ENCODE results near the gene POU2AF2.

GRCh38 chr11:111319296-111319695, 73.8 kb downstream of the POU2AF2 start:
- TF ChIP-seq GABPA (IDR thresholded peaks at IDR 0.05 in 1 of 2, conservative IDR thresholded peaks at IDR 0.05 in 1 of 2) (no peak), TAF1 (conservative IDR thresholded peaks at IDR 0.05) (no peak), RAD21 (IDR thresholded peaks at IDR 0.05) (no peak), NR2F2 (IDR thresholded peaks at IDR 0.05) (no peak), FOXA1 (IDR thresholded peaks at IDR 0.05) (no peak), ATF3 (IDR thresholded peaks at IDR 0.05) (no peak), EGR1 (IDR thresholded peaks at IDR 0.05; ENCODE audit: low read depth in 2 of 2) (no peak)
- TF ChIP-seq, protein P1, sequence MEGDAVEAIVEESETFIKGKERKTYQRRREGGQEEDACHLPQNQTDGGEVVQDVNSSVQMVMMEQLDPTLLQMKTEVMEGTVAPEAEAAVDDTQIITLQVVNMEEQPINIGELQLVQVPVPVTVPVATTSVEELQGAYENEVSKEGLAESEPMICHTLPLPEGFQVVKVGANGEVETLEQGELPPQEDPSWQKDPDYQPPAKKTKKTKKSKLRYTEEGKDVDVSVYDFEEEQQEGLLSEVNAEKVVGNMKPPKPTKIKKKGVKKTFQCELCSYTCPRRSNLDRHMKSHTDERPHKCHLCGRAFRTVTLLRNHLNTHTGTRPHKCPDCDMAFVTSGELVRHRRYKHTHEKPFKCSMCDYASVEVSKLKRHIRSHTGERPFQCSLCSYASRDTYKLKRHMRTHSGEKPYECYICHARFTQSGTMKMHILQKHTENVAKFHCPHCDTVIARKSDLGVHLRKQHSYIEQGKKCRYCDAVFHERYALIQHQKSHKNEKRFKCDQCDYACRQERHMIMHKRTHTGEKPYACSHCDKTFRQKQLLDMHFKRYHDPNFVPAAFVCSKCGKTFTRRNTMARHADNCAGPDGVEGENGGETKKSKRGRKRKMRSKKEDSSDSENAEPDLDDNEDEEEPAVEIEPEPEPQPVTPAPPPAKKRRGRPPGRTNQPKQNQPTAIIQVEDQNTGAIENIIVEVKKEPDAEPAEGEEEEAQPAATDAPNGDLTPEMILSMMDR (IDR thresholded peaks at IDR 0.05; ENCODE audit: low read depth, low read length, missing input control): no peak
